HepG2 (cell line): ENCODE results near the gene ATP2C2. TPM values are rescaled to one million over a fixed set of nuclear protein-coding genes. Genes with fewer than 3 reads are reported as not detected.

Source experiments
- ARHGAP35 ChIP-seq: sonication (generic); formaldehyde crosslinking; IDR thresholded peaks from 2 replicates; pipeline ENCODE4 v1.9.0; 2022; ENCODE audit warnings: mild to moderate bottlenecking, inconsistent platforms, moderate library complexity, missing genetic modification reagents, borderline replicate concordance
- ELF1 ChIP-seq: sonication (generic); formaldehyde crosslinking; IDR thresholded peaks from 2 replicates; pipeline ENCODE4 v1.4.0; 2020; ENCODE audit warnings: missing genetic modification reagents
- ELK4 ChIP-seq: sonication (generic); formaldehyde crosslinking; IDR thresholded peaks from 2 replicates; pipeline ENCODE4 v1.9.0; 2021; ENCODE audit warnings: missing genetic modification reagents, borderline replicate concordance
- HIVEP1 ChIP-seq: sonication (generic); formaldehyde crosslinking; IDR thresholded peaks from 2 replicates; pipeline ENCODE4 v1.4.0; 2020; ENCODE audit warnings: mild to moderate bottlenecking, missing genetic modification reagents
- HMG20A ChIP-seq: IDR thresholded peaks from 2 replicates; pipeline ENCODE4 v1.6.1; 2016; ENCODE audit warnings: borderline replicate concordance
- NFKB2 ChIP-seq: sonication (generic); formaldehyde crosslinking; IDR thresholded peaks from 2 replicates; pipeline ENCODE4 v1.4.0; 2020; ENCODE audit warnings: missing genetic modification reagents, borderline replicate concordance
- PHB2 ChIP-seq: fragments of 450-650 bp; IDR thresholded peaks from 2 replicates; pipeline ENCODE4 v1.6.1; 2018; ENCODE audit not compliant: partially characterized antibody
- SP140L ChIP-seq: sonication (generic); formaldehyde crosslinking; IDR thresholded peaks from 2 replicates; pipeline ENCODE4 v1.4.0; 2020; ENCODE audit warnings: missing genetic modification reagents, borderline replicate concordance
- ZBTB46 ChIP-seq: sonication (generic); formaldehyde crosslinking; IDR thresholded peaks from 2 replicates; pipeline ENCODE4 v1.4.0; 2020; ENCODE audit warnings: mild to moderate bottlenecking, missing genetic modification reagents, borderline replicate concordance
- ZFY ChIP-seq: sonication (generic); formaldehyde crosslinking; IDR thresholded peaks from 2 replicates; pipeline ENCODE4 v1.4.0; 2020; ENCODE audit warnings: missing genetic modification reagents
- ZNF253 ChIP-seq: sonication (generic); formaldehyde crosslinking; IDR thresholded peaks from 2 replicates; pipeline ENCODE4 v1.8.0; 2022; ENCODE audit warnings: mild to moderate bottlenecking, missing genetic modification reagents, borderline replicate concordance
- ZNF264 ChIP-seq: sonication (generic); formaldehyde crosslinking; IDR thresholded peaks from 2 replicates; pipeline ENCODE4 v1.4.0; 2020; ENCODE audit warnings: missing genetic modification reagents
- ZNF646 ChIP-seq: sonication (generic); formaldehyde crosslinking; IDR thresholded peaks from 2 replicates; pipeline ENCODE4 v1.9.0; 2021; ENCODE audit warnings: mild to moderate bottlenecking, missing genetic modification reagents
- ZNF703 ChIP-seq: sonication (generic); formaldehyde crosslinking; IDR thresholded peaks from 2 replicates; pipeline ENCODE4 v1.5.1; 2020; ENCODE audit warnings: missing genetic modification reagents, mild to moderate bottlenecking, moderate library complexity, borderline replicate concordance
- polyA plus RNA-seq, 8 experiments: library from polyadenylated mRNA; depleted of rRNA in 3 of 8; stranded (reverse) in 7 of 8; unstranded in 1 of 8; fragments of >200 nt; fragmentation: Illumina TruSeq in 4 of 8; extraction: Trizol in 4 of 8; gene quantifications; 2 replicates each; pipeline versions ENCODE4 v1.2.1 to v1.2.3, GENCODE V29; 2011 to 2016; ENCODE audit warnings: low read depth in 4 of 8, missing spikeins in 1 of 8, mixed read lengths in 1 of 8; ENCODE audit not compliant: insufficient read depth in 1 of 8
- total RNA-seq, 5 experiments: library from RNA; depleted of rRNA; stranded (reverse); fragments of >200 nt; fragmentation: Illumina TruSeq; extraction: Trizol; gene quantifications; 2 replicates each; pipeline ENCODE4 v1.2.3, GENCODE V29; 2016; ENCODE audit warnings: low read depth in 1 of 5
- TF ChIP-seq, protein P1 (sequence below): sonication (generic); formaldehyde crosslinking; IDR thresholded peaks from 2 replicates; pipeline ENCODE4 v1.5.1; 2020; ENCODE audit warnings: missing genetic modification reagents, mild to moderate bottlenecking, borderline replicate concordance
- TF ChIP-seq, protein P2 (sequence below): IDR thresholded peaks from 2 replicates; pipeline ENCODE4 v1.6.1; 2016; ENCODE audit warnings: low read depth, control low read depth
- TF ChIP-seq, protein P3 (sequence below): sonication (generic); formaldehyde crosslinking; IDR thresholded peaks from 2 replicates; pipeline ENCODE4 v1.8.1; 2023; ENCODE audit warnings: mild to moderate bottlenecking, missing genetic modification reagents

Gene ATP2C2
- total and polyA plus RNA-seq, 2 of the 13 experiments (the other 11 are each of a cell fraction or from before 2014, with no cell fraction given): 0.07 TPM; not detected in 1

GRCh38 chr16:84443166-84443802, 74.9 kb downstream of the ATP2C2 start (continued):
- TF ChIP-seq HIVEP1 (CRISPR knock-in tag) (no peak), ZFY (CRISPR knock-in tag) (no peak), HMG20A (CRISPR knock-in tag) (no peak), ZNF264 (CRISPR knock-in tag) (0 out of 2 replicates have a peak, but pooled peaks have one; percentile 42), ZBTB46 (CRISPR knock-in tag) (no peak), ELF1 (CRISPR knock-in tag) (0 out of 2 replicates have a peak, but pooled peaks have one; percentile 34), ELK4 (no peak), PHB2 (no peak), SP140L (CRISPR knock-in tag) (no peak), NFKB2 (CRISPR knock-in tag) (no peak), ZNF646 (no peak), ZNF703 (CRISPR knock-in tag) (no peak), ARHGAP35 (CRISPR knock-in tag) (no peak), ZNF253 (CRISPR knock-in tag) (no peak)
- TF ChIP-seq, protein P1, sequence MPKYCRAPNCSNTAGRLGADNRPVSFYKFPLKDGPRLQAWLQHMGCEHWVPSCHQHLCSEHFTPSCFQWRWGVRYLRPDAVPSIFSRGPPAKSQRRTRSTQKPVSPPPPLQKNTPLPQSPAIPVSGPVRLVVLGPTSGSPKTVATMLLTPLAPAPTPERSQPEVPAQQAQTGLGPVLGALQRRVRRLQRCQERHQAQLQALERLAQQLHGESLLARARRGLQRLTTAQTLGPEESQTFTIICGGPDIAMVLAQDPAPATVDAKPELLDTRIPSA: no peak
- TF ChIP-seq, protein P2, sequence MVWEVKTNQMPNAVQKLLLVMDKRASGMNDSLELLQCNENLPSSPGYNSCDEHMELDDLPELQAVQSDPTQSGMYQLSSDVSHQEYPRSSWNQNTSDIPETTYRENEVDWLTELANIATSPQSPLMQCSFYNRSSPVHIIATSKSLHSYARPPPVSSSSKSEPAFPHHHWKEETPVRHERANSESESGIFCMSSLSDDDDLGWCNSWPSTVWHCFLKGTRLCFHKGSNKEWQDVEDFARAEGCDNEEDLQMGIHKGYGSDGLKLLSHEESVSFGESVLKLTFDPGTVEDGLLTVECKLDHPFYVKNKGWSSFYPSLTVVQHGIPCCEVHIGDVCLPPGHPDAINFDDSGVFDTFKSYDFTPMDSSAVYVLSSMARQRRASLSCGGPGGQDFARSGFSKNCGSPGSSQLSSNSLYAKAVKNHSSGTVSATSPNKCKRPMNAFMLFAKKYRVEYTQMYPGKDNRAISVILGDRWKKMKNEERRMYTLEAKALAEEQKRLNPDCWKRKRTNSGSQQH: no peak; the same call in 1 of the 2 replicates
- TF ChIP-seq, protein P3, sequence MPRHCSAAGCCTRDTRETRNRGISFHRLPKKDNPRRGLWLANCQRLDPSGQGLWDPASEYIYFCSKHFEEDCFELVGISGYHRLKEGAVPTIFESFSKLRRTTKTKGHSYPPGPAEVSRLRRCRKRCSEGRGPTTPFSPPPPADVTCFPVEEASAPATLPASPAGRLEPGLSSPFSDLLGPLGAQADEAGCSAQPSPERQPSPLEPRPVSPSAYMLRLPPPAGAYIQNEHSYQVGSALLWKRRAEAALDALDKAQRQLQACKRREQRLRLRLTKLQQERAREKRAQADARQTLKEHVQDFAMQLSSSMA: no peak
